Activated T-cell treated with anti-CD3 and anti-CD28 coated beads, Interleukin-2, amount 50 U/mL, for 24 hours (primary cell): ENCODE results near the gene PIP5K1C.

ENCODE experiments used
- DNase-seq: peaks from one replicate; pipeline ENCODE4 v3.0.0-alpha.2; 2020
- H3K27ac Mint-ChIP-seq: 2 replicates; pipeline ENCODE4 v1.8.0; 2020; ENCODE audit warnings: mild to moderate bottlenecking, mixed read lengths
- H3K27me3 Mint-ChIP-seq: 2 replicates; pipeline ENCODE4 v1.8.0; 2020; ENCODE audit warnings: mixed read lengths
- H3K36me3 Mint-ChIP-seq: 2 replicates; pipeline ENCODE4 v1.8.0; 2020; ENCODE audit warnings: low read depth, mixed read lengths
- H3K4me1 Mint-ChIP-seq: 2 replicates; pipeline ENCODE4 v1.8.0; 2020; ENCODE audit warnings: low read depth, mixed read lengths
- H3K4me3 Mint-ChIP-seq: 2 replicates; pipeline ENCODE4 v1.8.0; 2020; ENCODE audit warnings: mild to moderate bottlenecking, moderate library complexity, mixed read lengths
- H3K9me3 Mint-ChIP-seq: 2 replicates; pipeline ENCODE4 v1.8.0; 2020; ENCODE audit warnings: mixed read lengths

The PIP5K1C gene

DNA sequence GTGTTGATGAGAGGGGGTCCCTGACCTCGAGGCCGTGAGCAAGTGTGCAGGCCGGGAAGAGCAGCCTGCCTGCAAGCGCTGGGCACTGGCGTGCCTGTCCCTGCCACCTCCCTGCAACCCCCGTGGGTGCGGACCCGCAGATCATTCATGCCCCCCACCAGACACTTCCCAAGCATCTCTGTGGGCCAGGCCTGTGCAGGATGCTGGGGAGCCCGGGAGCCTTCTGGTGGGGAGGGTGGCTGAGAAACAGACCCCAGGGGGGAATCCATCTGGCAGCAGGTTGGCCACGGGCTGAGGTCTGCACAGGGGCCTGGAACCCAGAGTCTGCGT lies 55.2 kb downstream of the PIP5K1C start:
- H3K27ac Mint-ChIP-seq, result no peak overlapping the region
- no peak overlapping the region for H3K4me3 Mint-ChIP-seq
- H3K27me3 Mint-ChIP-seq, result no peaks in the 10 kb centered on the region
- peaks cover 22% of the 10 kb centered on the region for H3K36me3 Mint-ChIP-seq
- no peaks in the 10 kb centered on the region for H3K9me3 Mint-ChIP-seq
- H3K4me1 Mint-ChIP-seq, result no peaks in the 10 kb centered on the region
- DNase-seq, result no peak

DNA sequence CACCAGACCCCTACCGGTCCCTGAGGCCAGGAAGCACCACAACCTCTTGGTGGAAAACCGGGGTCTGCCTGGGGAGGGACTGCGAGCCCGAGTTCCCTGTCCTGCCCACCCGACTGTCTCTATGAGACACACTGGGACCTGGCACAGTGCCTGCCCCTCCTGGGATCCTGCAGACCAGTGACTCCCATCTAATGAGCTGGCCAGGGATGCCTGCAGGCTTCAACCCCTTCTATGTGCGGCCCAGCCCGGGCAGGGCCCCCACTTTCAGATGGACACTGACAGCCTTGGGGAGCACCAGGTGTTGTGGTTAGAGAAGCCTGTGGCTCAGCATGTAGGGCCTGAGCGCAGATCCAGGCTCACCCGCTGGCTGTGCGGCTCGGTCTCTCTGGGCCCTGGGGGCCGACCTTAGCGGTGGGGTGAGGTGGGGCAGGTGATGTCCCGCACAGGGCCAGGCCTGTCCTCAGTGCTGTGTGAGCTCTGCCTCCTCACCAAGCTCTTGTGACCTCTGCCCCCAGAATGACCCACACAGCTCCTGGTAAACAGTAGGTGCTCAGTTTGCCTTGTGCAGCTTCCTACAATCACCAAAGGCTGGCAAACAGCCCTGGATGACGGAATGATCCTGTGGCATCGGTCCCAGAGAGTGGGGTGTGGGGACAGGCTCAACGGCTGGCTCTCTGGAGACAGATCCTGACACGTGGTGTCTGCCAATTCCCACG lies 55.8 kb downstream of the PIP5K1C start:
- Mint-ChIP-seq H3K4me3 (no peak overlapping the region), H3K4me1 (no peaks in the 10 kb centered on the region), H3K27me3 (no peaks in the 10 kb centered on the region), H3K27ac (no peak overlapping the region), H3K9me3 (no peaks in the 10 kb centered on the region), H3K36me3 (peaks cover 27% of the 10 kb centered on the region)
- no peak for DNase-seq

DNA sequence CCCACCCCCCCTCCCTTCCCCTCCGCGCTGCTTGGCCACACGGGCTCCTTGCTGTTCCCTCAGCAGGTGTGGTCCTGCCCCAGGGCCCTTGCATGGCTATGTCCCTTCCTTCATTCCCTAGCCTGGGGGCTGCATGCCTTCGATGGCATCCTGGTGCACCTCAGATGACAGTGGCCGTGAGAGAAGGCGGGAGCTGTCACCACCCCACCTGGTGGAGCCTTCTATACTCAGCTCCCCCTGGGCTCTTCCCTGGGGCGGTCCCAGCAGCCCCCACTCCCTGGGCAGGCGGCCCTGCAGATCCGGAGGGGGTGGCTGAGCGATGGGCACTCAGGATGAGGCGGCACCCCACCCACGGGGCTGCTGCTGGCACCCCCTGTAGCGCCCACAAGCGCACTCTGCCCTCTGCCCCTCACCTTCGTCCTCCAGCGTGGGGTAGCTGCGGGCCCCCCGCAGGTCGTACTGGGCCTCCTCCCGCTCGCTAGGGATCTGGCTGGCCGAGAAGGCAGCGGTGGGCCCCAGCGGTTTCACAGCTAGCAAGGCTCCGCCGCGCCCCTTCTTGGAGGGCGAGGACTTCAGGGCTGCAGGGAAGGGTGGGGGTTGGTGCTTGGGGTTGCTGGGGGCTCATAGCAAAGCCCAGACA lies 56.5 kb downstream of the PIP5K1C start:
- H3K27me3 Mint-ChIP-seq, result no peaks in the 10 kb centered on the region
- DNase-seq, result no peak
- H3K4me3 Mint-ChIP-seq, result no peak overlapping the region
- no peak overlapping the region for H3K27ac Mint-ChIP-seq
- H3K9me3 Mint-ChIP-seq, result no peaks in the 10 kb centered on the region
- no peaks in the 10 kb centered on the region for H3K4me1 Mint-ChIP-seq
- peaks cover 32% of the 10 kb centered on the region for H3K36me3 Mint-ChIP-seq

DNA sequence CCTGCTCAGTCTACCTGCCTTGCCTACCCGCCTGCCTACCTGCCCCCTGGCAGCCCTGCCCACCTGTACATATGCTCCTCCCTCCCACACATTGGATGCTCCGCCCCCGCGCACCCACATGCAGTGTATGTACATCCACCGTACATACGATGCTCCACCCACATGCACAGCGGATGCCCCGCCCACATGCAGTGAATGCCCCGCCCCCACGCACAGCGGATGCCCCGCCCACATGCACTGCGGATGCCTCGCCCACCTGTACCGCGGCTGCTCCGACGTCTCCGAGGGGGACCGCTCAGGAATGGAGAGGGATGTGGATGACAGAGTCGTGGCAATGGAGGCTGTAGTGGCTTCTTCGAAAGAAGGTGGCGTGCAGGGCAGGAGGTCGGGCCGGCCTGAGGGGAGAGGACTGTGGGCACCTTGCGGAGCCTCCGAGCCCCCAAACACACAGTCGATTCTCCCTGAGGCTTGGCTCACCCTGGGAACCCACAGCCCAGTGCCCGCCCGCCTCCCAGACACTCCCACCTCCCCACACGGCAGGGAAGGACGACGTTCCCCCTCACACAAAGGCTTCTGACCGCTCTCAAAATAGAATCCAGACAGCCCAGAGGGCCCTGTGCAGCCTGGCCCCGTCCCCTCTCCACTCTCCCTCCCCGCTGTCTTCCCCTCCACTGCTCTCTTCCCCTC lies 57.1 kb downstream of the PIP5K1C start:
- H3K36me3 Mint-ChIP-seq, result peaks cover 36% of the 10 kb centered on the region
- H3K9me3 Mint-ChIP-seq, result no peaks in the 10 kb centered on the region
- peak; percentile 48 for DNase-seq

DNA sequence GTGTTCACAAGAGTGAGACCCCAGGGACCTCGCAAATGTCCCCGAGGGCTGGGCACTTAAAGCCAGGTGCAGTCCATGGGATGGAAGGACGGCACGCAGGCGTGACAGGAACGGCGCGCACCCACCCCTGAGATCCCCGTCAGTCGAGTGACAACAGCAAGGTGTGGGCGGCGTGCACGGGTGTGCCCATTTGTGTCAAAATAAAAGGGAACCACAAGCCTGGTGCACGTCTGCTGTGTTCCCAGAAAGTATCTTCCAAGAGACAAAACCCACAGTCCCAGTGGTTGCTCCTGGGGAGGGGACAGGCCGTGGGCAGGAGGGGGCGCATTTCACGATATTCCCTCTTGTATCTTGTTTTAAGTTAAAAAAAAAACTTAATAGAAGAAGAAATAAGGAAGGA lies 58.0 kb downstream of the PIP5K1C start:
- H3K4me3 Mint-ChIP-seq, result no peak overlapping the region
- no peaks in the 10 kb centered on the region for H3K9me3 Mint-ChIP-seq
- no peaks in the 10 kb centered on the region for H3K27me3 Mint-ChIP-seq
- H3K4me1 Mint-ChIP-seq, result no peaks in the 10 kb centered on the region
- no peak for DNase-seq
- peaks cover 36% of the 10 kb centered on the region for H3K36me3 Mint-ChIP-seq
- no peak overlapping the region for H3K27ac Mint-ChIP-seq

More for the DNA sequence above, 57.1 kb downstream of the PIP5K1C start:
- H3K4me1 Mint-ChIP-seq, result no peaks in the 10 kb centered on the region
- H3K27me3 Mint-ChIP-seq, result no peaks in the 10 kb centered on the region
- H3K27ac Mint-ChIP-seq, result no peak overlapping the region
- H3K4me3 Mint-ChIP-seq, result no peak overlapping the region

DNA sequence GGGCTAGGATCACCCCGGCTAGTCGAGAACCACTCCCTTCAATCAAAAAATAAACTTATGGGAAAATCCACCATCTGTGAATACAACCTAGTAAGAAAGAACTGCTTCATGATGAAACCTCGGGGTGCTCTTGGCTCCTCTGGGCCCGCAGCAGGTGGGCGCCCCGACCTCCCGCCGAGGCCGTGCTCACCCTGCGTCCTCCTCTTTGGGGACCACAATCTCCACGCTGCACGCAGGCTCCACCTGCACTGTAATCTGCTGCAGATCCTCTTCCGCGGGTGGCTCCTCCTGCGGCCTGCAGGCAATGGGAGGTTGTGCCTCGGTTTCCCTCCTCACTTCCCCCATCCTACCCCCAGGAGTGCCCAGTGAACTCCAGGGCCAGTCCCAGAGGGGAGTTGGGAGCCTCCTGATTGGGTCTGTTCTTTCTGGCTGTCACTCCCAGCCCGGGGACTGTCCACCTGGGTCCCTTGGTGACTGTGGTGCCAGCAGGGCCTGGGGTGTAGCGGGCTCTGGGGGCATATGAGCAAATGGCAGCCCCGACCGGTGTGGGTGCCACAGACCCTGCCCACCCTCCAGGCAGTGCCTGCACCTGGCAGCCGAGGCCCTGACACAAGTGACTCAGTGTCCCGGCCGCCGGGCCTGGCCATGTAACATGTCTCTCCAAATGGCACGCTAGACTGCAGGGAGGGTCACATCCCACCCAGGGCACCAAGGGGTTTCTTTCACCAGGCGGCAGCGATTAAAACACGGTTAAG lies 58.6 kb downstream of the PIP5K1C start:
- H3K27ac Mint-ChIP-seq, result no peak overlapping the region
- no peaks in the 10 kb centered on the region for H3K4me1 Mint-ChIP-seq
- DNase-seq, result no peak
- H3K4me3 Mint-ChIP-seq, result no peak overlapping the region
- peaks cover 36% of the 10 kb centered on the region for H3K36me3 Mint-ChIP-seq
- H3K27me3 Mint-ChIP-seq, result no peaks in the 10 kb centered on the region
- no peaks in the 10 kb centered on the region for H3K9me3 Mint-ChIP-seq

DNA sequence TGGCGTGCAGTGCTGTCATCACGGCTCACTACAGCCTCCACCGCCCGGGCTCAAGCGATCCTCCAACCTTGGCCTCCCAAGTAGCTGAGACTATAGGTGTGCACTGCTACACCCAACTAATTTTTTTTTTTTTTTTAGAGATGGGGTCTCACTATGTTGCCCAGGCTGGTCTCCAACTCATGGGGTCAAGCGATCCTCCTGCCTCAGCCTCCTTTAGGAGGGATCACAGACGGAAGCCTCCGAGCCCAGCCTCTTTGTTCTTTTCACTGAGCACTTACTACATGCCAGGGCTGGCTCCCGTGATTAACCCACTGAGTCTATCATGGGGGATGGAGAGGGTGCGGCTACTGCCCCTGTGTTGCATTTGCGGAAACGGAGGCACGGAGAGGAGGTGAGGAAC lies 60.8 kb downstream of the PIP5K1C start:
- Mint-ChIP-seq H3K4me1 (no peaks in the 10 kb centered on the region), H3K27ac (no peak overlapping the region), H3K36me3 (peaks cover 33% of the 10 kb centered on the region), H3K9me3 (no peaks in the 10 kb centered on the region), H3K4me3 (no peak overlapping the region), H3K27me3 (no peaks in the 10 kb centered on the region)
- DNase-seq, result no peak

DNA sequence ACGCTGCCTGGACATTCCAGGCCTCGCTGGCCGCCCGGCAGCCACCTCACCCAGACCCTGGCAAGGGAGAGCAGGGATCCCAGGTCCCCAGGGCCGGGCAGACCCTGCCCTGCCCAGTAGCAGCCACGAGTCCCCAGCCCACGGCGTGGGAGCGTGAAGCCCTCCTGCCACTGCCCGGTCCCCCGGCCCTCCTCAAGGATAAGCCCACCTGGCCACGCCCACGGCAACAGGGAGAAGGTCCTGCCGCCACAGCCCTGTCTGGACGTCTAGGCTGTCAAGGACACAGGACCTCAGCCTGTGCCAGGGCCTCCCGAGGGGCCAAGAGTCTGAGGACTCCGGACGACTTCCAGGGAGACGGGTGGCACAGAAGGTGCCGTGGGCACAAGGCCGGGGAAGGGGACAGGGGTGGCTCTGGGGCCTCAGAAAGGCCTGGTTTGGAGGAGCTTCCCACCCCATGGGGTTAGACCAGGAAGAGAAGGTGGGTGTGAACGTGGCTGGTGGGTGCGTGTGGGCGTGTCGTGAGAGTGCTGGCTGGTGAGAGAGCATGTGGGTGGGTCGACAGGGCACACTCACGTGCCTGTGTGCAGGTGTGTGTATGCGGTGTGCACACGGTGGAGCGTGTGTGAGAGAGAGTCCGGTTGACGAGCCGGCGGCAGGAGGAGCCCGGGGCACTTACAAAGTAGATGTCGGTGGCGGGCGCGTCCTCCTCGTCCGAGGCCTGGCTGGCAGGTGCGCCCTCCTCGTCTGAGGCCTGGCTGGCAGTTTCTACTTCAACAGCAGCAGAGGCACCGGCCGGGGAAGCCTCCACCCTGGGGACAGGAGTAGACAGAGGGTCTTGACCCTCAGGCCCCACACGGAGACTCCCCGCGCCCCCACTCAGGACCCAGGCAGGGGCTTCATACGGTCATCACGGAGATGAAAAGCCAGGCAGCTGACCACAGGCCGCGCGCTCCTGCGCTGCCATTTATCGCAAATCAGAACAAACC lies 61.8 kb downstream of the PIP5K1C start:
- no peak for DNase-seq
- no peak overlapping the region for H3K4me3 Mint-ChIP-seq
- peaks cover 33% of the 10 kb centered on the region for H3K36me3 Mint-ChIP-seq
- H3K9me3 Mint-ChIP-seq, result no peaks in the 10 kb centered on the region
- no peak overlapping the region for H3K27ac Mint-ChIP-seq
- no peaks in the 10 kb centered on the region for H3K4me1 Mint-ChIP-seq
- H3K27me3 Mint-ChIP-seq, result no peaks in the 10 kb centered on the region

DNA sequence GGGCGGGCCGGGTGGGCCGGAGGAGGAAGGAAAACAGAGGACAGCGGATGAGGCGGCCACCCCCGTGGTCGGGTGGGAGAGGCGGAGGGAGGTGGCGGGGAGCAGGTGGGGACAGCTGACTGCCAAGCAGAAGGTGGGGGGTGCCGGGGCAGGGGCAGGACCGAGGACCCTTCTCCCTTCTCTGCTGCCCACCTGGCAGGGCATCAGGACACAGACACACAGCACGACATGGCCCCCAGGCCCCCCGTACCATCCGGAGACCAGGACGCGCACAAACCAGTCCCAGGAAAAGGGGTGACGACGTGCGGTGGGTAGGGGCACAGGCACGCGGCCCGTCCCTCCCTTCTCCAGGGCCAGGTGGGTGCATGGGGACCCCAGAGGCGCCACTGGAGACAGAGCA lies 62.6 kb downstream of the PIP5K1C start:
- DNase-seq, result no peak
- H3K27ac Mint-ChIP-seq, result no peak overlapping the region
- H3K36me3 Mint-ChIP-seq, result peaks cover 30% of the 10 kb centered on the region
- H3K27me3 Mint-ChIP-seq, result no peaks in the 10 kb centered on the region
- no peak overlapping the region for H3K4me3 Mint-ChIP-seq
- H3K4me1 Mint-ChIP-seq, result no peaks in the 10 kb centered on the region
- no peaks in the 10 kb centered on the region for H3K9me3 Mint-ChIP-seq

DNA sequence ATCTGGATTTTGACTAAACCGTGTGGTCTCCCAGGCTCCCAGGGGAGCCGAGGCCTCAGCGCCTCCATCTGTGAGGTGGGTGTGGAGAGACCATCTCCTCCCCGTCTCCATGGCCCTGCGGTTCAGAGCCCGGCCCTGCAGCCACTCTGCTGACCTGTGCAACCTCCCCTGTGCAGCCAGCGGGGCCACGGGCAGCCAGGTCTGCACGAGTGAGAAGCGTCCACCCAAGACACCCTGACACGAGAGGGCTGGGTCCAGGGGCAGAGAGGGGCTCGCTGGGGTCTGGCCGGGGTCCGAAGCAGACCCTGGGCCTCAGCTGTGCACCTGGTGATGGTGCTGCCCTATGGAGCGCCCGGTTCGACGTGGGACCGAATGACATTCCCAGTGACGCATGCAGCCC lies 63.3 kb downstream of the PIP5K1C start:
- H3K27me3 Mint-ChIP-seq, result no peaks in the 10 kb centered on the region
- no peak overlapping the region for H3K27ac Mint-ChIP-seq
- H3K36me3 Mint-ChIP-seq, result peaks cover 30% of the 10 kb centered on the region
- H3K4me1 Mint-ChIP-seq, result no peaks in the 10 kb centered on the region
- H3K4me3 Mint-ChIP-seq, result no peak overlapping the region
- DNase-seq, result no peak
- no peaks in the 10 kb centered on the region for H3K9me3 Mint-ChIP-seq

DNA sequence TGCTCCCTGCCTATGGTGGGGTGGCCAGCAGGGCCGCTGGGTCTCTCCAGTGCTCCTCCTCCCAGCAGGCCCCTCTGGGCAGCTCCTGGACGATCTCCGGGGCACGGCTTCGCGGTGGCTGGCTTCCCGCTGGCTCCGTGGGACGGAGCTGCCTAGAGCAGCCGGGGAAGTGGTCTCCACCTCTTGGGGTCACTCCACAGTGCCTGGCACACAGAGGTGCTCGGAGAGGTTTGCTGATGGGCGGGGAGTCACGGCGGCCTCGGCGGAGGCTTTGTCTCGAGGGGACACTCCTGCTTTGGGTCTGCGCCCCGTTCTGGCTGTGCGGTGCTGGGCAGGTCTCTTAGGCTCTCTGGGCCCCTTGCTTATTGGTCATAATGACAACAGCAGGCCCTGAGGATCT lies 63.8 kb downstream of the PIP5K1C start:
- no peak for DNase-seq
- no peaks in the 10 kb centered on the region for H3K4me1 Mint-ChIP-seq
- no peak overlapping the region for H3K27ac Mint-ChIP-seq
- peaks cover 29% of the 10 kb centered on the region for H3K36me3 Mint-ChIP-seq
- no peaks in the 10 kb centered on the region for H3K9me3 Mint-ChIP-seq
- H3K4me3 Mint-ChIP-seq, result no peak overlapping the region
- H3K27me3 Mint-ChIP-seq, result no peaks in the 10 kb centered on the region

DNA sequence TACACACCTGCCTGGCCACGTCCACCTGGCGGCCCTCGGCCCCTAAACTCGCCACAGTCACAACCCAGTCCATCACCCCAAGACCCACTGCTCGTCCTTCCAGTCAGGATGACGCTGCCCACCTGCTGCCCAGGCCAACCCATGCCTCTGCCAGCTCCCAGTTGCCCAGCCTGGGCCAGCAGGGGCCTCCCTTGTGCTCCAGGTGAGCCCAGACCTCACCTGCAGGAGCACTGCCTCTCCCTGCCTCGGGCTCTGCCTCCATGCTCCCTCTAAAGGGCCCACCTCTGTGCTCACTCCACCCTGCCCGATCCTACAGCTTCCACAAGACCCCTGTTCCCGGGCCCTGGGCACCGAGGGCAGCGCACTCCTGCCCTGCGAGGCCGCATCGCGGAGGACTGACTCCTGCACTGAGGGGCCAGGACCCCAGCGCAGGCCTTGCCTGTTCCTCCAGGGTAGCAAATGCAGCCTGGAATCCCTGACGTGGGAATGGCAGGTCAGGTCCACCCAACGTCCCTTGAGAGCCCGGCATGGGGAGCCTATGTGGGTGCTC lies 65.7 kb downstream of the PIP5K1C start:
- no peaks in the 10 kb centered on the region for H3K9me3 Mint-ChIP-seq

DNA sequence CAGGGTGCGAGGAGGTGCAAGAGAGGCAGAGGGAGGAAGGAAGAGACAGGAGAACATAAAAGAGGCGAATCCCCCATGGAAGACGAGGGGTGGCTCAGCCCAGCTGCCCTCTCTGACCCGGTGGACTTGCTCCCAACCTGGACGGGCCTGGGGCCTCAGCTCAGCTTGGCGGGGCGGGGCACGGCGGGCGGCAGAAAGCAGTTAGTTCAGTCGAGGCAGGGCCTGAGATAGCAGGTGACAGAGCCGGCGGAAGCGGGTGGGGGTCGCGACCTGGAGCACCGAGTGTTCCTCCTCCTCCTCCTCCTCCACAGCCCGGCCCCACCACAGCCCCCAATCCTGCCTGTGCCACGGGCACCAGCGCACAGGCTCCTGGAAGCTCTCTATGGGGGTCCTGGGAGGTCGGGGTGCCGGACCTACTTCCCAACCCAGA lies 66.7 kb downstream of the PIP5K1C start:
- no peak overlapping the region for H3K27ac Mint-ChIP-seq
- H3K27me3 Mint-ChIP-seq, result no peaks in the 10 kb centered on the region
- peaks cover 18% of the 10 kb centered on the region for H3K36me3 Mint-ChIP-seq
- no peaks in the 10 kb centered on the region for H3K4me1 Mint-ChIP-seq
- DNase-seq, result no peak
- no peaks in the 10 kb centered on the region for H3K9me3 Mint-ChIP-seq
- no peak overlapping the region for H3K4me3 Mint-ChIP-seq

More for the DNA sequence above, 65.7 kb downstream of the PIP5K1C start:
- no peaks in the 10 kb centered on the region for H3K4me1 Mint-ChIP-seq
- H3K27me3 Mint-ChIP-seq, result no peaks in the 10 kb centered on the region
- no peak overlapping the region for H3K27ac Mint-ChIP-seq
- H3K4me3 Mint-ChIP-seq, result no peak overlapping the region
- peaks cover 26% of the 10 kb centered on the region for H3K36me3 Mint-ChIP-seq
- DNase-seq, result no peak
